Ascending aorta (tissue), 2 donors: Measurements from ENCODE around the gene PSME1. TPM values are rescaled to one million over a fixed set of nuclear protein-coding genes. Genes with fewer than 3 reads are reported as not detected.

Experiments used
- DNase-seq, 2 donors: peaks; one replicate each; pipeline ENCODE4 v3.0.0-alpha.2; 2019; ENCODE audit warnings: low spot score in 2 of 2
- H3K27ac ChIP-seq, 2 donors: fragments of 200-600 bp; sonication (generic); one replicate each; pipeline ENCODE4 v1.5.1; 2016 to 2017; ENCODE audit warnings: mild to moderate bottlenecking in 1 of 2
- H3K27me3 ChIP-seq: fragments of 200-600 bp; sonication (generic); one replicate; pipeline ENCODE4 v1.5.1; 2017
- H3K36me3 ChIP-seq, 2 donors: fragments of 200-600 bp; sonication (generic); one replicate each; pipeline ENCODE4 v1.5.1; 2016
- H3K4me1 ChIP-seq, 2 donors: fragments of 200-600 bp; sonication (generic); one replicate each; pipeline ENCODE4 v1.5.1; 2016 to 2017; ENCODE audit warnings: mild to moderate bottlenecking in 1 of 2
- H3K4me3 ChIP-seq, 2 donors: fragments of 200-600 bp; sonication (generic); one replicate each; pipeline ENCODE4 v1.5.1; 2016 to 2017; ENCODE audit warnings: mild to moderate bottlenecking in 1 of 2
- H3K9me3 ChIP-seq, 2 donors: fragments of 200-600 bp; sonication (generic); one replicate each; pipeline ENCODE4 v1.5.1; 2016
- CTCF ChIP-seq, 3 experiments: fragments of 200-600 bp in 2 of 3; fragments of 450-650 bp in 1 of 3; sonication (generic) in 2 of 3; IDR thresholded peaks; one replicate each; pipeline ENCODE4 v1.5.1; 2016 to 2019; ENCODE audit warnings: antibody characterized with exemption in 3 of 3, mild to moderate bottlenecking in 1 of 3, moderate library complexity in 1 of 3
- intact Hi-C: fragments of 100-400 bp; cut with DNase I; formaldehyde crosslinking; loops from one replicate; pipeline ENCODE4 v1.15.1; 2023
- total RNA-seq: library from RNA; depleted of rRNA; stranded (reverse); fragments of >200 nt; gene quantifications from one replicate; pipeline ENCODE4 v1.1.0, GENCODE V29; 2016

PSME1 gene
- total RNA-seq, 1 donor from 2014 or later, result 55.5 TPM

DNA sequence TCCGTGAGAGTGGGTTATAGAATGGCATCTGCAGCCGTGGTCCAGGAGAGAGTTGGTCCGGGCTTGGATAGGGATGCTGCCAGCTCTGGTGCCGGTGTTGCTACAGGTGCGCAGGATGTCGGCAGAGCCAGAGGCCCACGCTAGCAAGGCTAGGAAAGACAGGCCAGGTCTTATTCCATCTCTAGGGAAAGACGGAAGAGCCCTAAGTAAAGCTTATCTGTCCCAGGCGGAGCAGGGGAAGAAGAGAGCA lies 485 bp upstream of the PSME1 start:
- Histone ChIP-seq H3K4me1 (peaks cover 5 to 27% of the 10 kb centered on the region in 2 donors), H3K27me3 (no peaks in the 10 kb centered on the region), H3K4me3 (peak overlapping the region; percentile 82 to 96), H3K36me3 (peaks cover 11 to 18% of the 10 kb centered on the region in 2 donors), H3K9me3 (no peaks in the 10 kb centered on the region), H3K27ac (peak overlapping the region; percentile 80 to 91)
- intact Hi-C loops, result no loop called here
- no peak for DNase-seq
- no peak for TF ChIP-seq CTCF (IDR thresholded peaks at IDR 0.05)

DNA sequence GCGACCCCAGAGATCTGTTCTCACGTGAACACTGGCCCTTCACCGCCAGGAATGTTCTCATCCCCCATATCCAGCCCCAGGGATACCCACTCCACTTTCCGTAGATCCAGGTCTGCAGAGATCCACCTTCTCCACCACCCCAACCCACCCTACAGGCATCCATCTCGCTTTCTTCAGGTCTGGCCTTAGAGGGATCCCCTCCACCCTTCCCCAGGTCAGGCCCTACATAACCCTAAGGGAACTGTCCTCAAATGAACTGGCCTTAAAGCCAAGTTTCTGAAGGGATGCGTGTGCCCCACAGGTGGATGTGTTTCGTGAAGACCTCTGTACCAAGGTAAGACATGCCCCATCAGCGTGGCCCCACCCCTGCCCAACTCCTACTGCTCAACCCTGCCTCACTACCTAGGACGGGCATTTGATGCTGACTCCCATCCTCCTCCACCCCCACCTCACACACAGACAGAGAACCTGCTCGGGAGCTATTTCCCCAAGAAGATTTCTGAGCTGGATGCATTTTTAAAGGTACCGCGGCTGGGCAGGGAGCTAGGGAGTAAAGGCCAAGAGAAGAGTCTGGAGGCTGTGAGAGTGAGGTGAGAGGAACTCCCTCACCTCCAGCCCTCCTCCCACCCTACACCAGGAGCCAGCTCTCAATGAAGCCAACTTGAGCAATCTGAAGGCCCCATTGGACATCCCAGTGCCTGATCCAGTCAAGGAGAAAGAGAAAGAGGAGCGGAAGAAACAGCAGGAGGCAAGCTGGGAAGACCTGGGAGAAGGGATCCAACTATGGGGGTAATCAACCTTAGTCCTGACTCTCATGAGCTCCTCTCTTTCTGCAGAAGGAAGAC lies 912 bp downstream of the PSME1 start:
- Histone ChIP-seq H3K4me3 (peak overlapping the region; percentile 82 to 96), H3K27me3 (no peaks in the 10 kb centered on the region), H3K4me1 (peaks cover 5 to 27% of the 10 kb centered on the region in 2 donors), H3K27ac (peak overlapping the region; percentile 80 to 91), H3K9me3 (no peaks in the 10 kb centered on the region), H3K36me3 (peaks cover 11 to 18% of the 10 kb centered on the region in 2 donors)
- DNase-seq, result no peak
- intact Hi-C loops, result loop anchor here (1.0 kb wide), 2 partner anchors 22 to 24 kb away; partner anchors contain the start of gene IRF9
- no peak for TF ChIP-seq CTCF (IDR thresholded peaks at IDR 0.05)

- Histone ChIP-seq H3K27ac (peak overlapping the region; percentile 31 to 91), H3K9me3 (no peaks in the 10 kb centered on the region), H3K36me3 (peaks cover 11 to 18% of the 10 kb centered on the region in 2 donors), H3K4me1 (peaks cover 9 to 31% of the 10 kb centered on the region in 2 donors), H3K4me3 (no peak overlapping the region), H3K27me3 (no peaks in the 10 kb centered on the region)
- DNase-seq, result no peak
- no peak for TF ChIP-seq CTCF (IDR thresholded peaks at IDR 0.05)
- intact Hi-C loops, result no loop called here
These were observed 1.8 kb downstream of the PSME1 start for GRCh38 chr14:24137529-24138395.

DNA sequence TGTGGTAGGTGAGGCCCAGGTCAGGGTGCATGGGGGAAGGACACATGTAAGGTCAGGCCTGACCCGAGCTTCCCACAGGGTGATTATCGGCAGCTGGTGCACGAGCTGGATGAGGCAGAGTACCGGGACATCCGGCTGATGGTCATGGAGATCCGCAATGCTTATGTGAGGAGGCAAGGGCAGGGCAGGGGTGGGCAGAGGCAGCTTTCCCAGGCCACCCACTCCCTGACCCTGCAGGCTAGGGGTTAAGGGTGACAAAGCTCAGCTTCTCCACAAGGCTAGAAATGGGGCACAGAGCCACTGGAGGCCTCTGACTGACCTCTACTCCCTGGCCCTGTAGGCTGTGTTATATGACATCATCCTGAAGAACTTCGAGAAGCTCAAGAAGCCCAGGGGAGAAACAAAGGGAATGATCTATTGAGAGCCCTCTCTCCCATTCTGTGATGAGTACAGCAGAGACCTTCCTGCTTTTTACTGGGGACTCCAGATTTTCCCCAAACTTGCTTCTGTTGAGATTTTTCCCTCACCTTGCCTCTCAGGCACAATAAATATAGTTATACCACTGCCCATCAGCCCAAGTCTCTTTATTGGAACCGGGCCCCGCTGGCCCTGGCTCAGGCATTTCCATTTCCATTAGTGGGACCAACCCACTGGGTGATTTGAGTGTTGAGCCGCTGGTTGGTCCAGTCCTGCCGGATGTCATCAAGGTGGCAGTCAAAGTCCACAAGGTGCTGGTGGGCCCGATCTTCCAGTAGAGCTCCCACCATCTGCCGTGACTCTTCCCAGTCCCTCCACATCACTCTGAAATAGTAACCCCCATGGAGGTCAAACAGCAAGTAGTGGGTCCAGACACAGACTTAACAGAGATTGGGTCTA lies 2.6 kb downstream of the PSME1 start:
- no peaks in the 10 kb centered on the region for H3K9me3 ChIP-seq
- no peak for DNase-seq
- H3K4me3 ChIP-seq, result no peak overlapping the region
- H3K27me3 ChIP-seq, result no peaks in the 10 kb centered on the region
- intact Hi-C loops, result no loop called here
- H3K27ac ChIP-seq, result no peak overlapping the region
- H3K36me3 ChIP-seq, result peaks cover 11 to 18% of the 10 kb centered on the region in 2 donors
- peaks cover 9 to 31% of the 10 kb centered on the region in 2 donors for H3K4me1 ChIP-seq
- TF ChIP-seq CTCF (IDR thresholded peaks at IDR 0.05), result no peak

DNA sequence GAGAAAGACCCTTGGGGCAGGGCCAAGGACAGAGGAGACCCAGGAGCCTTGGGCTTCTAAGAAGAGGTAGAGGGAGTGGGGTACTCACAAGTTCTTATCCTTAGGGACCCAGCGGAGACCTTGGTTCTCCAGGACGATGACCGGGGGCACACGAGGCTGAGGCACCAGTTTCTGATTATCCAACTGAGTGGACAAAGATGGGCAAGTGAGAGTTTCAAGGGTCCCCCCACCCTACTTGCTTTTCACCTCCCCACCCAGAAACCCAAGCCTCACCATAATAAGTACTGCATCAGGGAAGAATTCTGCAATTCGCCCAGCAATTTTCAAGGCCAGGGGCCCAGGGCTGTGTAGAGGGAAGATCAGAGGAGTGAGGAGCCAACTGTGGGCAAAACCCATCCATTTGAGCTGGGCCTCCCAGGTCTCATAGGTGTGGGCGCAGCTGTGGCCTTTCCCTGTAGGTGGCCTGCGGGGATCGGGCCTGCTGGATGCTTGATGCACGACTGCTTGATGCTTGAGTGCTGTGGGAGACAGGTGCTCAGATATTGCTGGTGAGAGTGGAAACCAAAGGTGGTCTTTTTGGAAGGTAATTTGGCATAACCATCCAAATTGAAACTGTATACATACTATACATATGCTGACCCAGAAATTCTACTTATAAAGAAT lies 3.4 kb downstream of the PSME1 start:
- intact Hi-C loops, result no loop called here
- peaks cover 9 to 31% of the 10 kb centered on the region in 2 donors for H3K4me1 ChIP-seq
- peak overlapping the region in 1 of 2 donors; percentile 76 for H3K27ac ChIP-seq

More for the DNA sequence above, 3.4 kb downstream of the PSME1 start:
- no peaks in the 10 kb centered on the region for H3K27me3 ChIP-seq
- peak overlapping the region in 1 of 2 donors; percentile 80 for H3K4me3 ChIP-seq
- DNase-seq, result no peak
- TF ChIP-seq CTCF (IDR thresholded peaks at IDR 0.05), result no peak
- no peaks in the 10 kb centered on the region for H3K9me3 ChIP-seq
- peaks cover 11 to 18% of the 10 kb centered on the region in 2 donors for H3K36me3 ChIP-seq
